Muscle of leg (tissue), 11 donors: ENCODE measurements around the gene SPTBN2. TPM values are rescaled to one million over a fixed set of nuclear protein-coding genes. Genes with fewer than 3 reads are reported as not detected.
"Not testable (repeated sequence)": the region's sequence is repeated elsewhere in the genome, so short reads cannot be mapped to it uniquely, and the experiment has no call there.

Experiments
- DNase-seq: peaks from one replicate; pipeline ENCODE4 v3.0.0; 2013
- H3K27ac ChIP-seq: one replicate; pipeline ENCODE4 v1.5.1; 2013; ENCODE audit warnings: mild to moderate bottlenecking, low read length, control low read depth
- H3K27me3 ChIP-seq: one replicate; pipeline ENCODE4 v1.6.1; 2013; ENCODE audit warnings: low read length; ENCODE audit not compliant: control insufficient read depth, insufficient read depth
- H3K36me3 ChIP-seq: one replicate; pipeline ENCODE4 v1.6.1; 2013; ENCODE audit warnings: low read length; ENCODE audit not compliant: control insufficient read depth, insufficient read depth
- H3K4me1 ChIP-seq: one replicate; pipeline ENCODE4 v1.6.1; 2013; ENCODE audit warnings: low read length; ENCODE audit not compliant: control insufficient read depth, insufficient read depth
- H3K4me3 ChIP-seq: one replicate; pipeline ENCODE4 v1.5.1; 2013; ENCODE audit warnings: low read length, control low read depth
- H3K9me3 ChIP-seq: replicated peaks from 2 replicates; pipeline ENCODE4 v1.6.1; 2013; ENCODE audit warnings: low read depth, low read length; ENCODE audit not compliant: control insufficient read depth
- WGBS: methylation state at CpG from one replicate; pipeline ENCODE4 v1.1.5; 2013; ENCODE audit warnings: missing lambda C conversion rate; ENCODE audit not compliant: insufficient coverage; 5-methylcytosine and 5-hydroxymethylcytosine counted together
- polyA plus RNA-seq, 8 donors: library from polyadenylated mRNA; unstranded; fragments of 120-200 nt; gene quantifications; one replicate each; pipeline versions ENCODE4 v1.2.1 to v1.2.3, GENCODE V29; 2013; ENCODE audit warnings: inconsistent platforms in 1 of 8, low replicate concordance in 1 of 8; ENCODE audit not compliant: insufficient read length in 8 of 8, insufficient read depth in 1 of 8
- total RNA-seq: library from RNA; stranded (reverse); fragments of 120-200 nt; gene quantifications from one replicate; pipeline ENCODE4 v1.2.4, GENCODE V29; 2013

Gene SPTBN2
- total and polyA plus RNA-seq, 9 donors: 8.6 to 19.0 (median 16.2) TPM

DNA sequence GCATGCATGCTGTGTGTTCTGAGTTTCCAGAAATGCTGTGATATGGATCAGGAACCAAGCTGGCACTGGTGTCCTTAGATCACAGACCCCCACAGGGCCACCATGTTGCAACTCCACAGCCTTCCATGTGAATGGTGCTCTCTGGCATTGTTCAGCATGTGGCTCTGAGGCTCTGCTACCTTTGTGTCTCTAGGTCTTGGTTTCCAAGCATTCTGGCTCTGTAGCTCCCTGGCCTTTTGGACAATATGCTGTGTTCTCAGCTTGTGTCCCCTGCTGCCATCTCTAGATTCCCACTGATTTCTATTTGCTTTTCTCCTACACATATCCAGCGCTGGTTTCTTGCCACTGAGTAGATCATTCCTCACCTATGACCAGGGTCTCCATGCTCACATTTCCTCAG, 3.9 kb downstream of the SPTBN2 start:
- Histone ChIP-seq H3K27me3 (peaks cover 52% of the 10 kb centered on the region), H3K4me3 (no peak overlapping the region), H3K9me3 (no peaks in the 10 kb centered on the region)

DNA sequence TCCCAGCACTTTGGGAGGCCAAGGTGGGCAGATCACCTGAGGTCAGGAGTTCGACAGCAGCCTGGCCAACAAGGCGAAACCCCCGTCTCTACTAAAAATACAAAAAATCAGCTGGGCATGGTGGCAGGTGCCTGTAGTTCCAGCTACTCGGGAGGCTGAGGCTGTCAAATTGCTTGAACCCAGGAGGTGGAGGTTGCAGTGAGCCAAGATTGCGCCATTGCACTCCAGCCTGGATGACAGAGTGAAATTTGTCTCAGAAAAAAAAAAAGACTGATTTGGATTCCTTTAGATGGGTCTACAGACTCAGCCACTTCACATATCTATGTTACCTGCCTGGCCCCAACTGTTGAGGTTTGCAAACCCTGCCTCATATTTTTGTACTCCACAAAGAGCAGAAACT, 4.8 kb downstream of the SPTBN2 start:
- not testable (repeated sequence) for H3K9me3 ChIP-seq, H3K36me3 ChIP-seq, H3K4me3 ChIP-seq, DNase-seq, H3K27ac ChIP-seq
- WGBS: 77% methylated on average over 3 of the region's 5 CpGs
- H3K4me1 ChIP-seq: peaks cover 27% of the 10 kb centered on the region
- H3K27me3 ChIP-seq: peaks cover 46% of the 10 kb centered on the region

More for the DNA sequence above, 3.9 kb downstream of the SPTBN2 start:
- WGBS: no CpG with 5 or more reads among the region's 1 CpG
- Histone ChIP-seq H3K4me1 (peaks cover 19% of the 10 kb centered on the region), H3K27ac (no peak overlapping the region), H3K36me3 (no peaks in the 10 kb centered on the region)
- no peak for DNase-seq

DNA sequence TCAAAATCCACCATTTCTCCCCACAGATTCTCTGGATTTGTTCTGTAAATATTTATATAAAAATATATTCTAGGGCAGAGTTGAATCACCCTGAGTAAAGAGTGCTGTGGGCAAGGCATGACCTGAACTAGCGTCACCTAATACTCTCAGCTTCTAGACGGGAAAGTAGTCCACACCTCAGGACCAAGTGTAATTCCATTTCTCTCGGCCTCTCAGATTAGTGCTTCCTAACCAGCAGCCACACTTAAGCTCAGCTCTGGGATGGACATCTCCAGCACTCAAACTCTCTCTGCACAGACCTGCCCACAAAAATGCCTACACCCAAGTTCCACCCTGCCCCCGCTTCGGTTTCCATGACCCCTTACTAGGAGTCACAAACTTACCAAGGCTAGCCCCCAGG, 5.3 kb downstream of the SPTBN2 start:
- Histone ChIP-seq H3K36me3 (no peaks in the 10 kb centered on the region), H3K9me3 (no peaks in the 10 kb centered on the region), H3K27me3 (peaks cover 41% of the 10 kb centered on the region), H3K27ac (no peak overlapping the region), H3K4me3 (no peak overlapping the region), H3K4me1 (peaks cover 31% of the 10 kb centered on the region)
- WGBS: 82% methylated on average over 3 of the region's 5 CpGs
- DNase-seq: no peak

DNA sequence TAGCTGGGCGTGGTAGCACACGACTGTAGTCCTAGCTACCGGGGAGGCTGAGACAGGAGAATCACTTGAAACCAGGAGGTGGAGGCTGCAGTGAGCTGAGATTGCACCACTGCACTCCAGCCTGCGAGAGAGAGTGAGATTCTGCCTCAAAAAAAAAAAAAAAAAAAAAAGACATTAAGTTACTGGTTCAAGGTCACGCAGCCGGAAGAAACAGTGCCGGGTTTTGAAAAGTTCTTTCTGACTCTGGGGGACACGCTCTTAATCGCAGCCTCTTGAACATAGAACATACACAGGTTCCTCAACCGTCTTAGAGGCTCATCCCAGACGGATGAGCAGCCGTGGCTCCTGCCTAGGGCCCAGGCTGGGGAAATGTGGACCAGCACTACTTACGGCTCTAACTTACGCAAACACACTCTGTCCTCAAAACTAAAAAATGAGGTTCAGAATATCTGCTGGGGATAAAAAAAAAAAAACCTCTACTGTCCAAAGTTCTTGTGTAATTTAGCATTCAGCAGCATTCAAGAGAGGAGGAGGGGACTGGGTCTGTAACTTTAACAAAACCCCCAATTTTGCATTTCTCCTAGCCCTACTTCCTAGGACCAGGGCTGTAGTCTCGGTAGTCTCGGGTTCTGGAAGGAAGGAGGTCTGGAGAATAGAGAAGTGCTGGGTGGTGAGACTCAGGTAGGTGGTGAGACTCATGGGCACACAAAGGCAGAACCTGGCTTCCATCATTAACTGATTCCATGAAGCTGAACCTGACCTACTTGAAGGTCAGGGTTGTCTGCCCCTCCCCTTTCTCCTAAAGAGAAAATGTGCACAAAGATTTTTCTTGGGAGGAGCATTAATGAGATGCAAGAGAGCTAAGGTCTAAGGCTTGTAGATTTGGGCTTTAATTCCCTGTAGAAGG, 6.0 kb downstream of the SPTBN2 start:
- peaks cover 35% of the 10 kb centered on the region for H3K4me1 ChIP-seq
- 88% methylated on average over 5 of the region's 16 CpGs for WGBS
- no peak overlapping the region for H3K27ac ChIP-seq
- no peaks in the 10 kb centered on the region for H3K36me3 ChIP-seq
- DNase-seq: no peak
- no peaks in the 10 kb centered on the region for H3K9me3 ChIP-seq
- peaks cover 37% of the 10 kb centered on the region for H3K27me3 ChIP-seq
- no peak overlapping the region for H3K4me3 ChIP-seq

DNA sequence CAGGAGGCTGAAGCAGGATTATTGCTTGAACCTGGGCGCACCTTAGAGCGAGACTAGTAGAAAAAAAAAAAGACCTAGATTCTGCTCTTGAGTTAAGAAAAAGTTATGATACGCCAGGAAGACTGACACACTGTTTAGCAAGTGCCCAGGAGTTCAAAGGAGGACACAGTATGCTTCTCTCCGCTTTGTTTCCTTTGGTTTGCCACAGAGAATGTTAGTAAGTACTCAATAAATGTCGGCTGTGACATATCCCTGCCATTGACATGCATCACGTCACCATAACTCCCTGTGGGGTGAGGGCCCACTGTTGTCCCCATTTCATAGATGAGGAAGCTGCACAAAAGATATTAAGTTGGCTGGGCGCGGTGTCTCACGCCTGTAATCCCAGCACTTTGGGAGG, 7.1 kb downstream of the SPTBN2 start:
- WGBS: 92% methylated on average over 6 of the region's 9 CpGs
- H3K9me3 ChIP-seq: no peaks in the 10 kb centered on the region
- H3K4me3 ChIP-seq: no peak overlapping the region
- no peak for DNase-seq
- H3K27ac ChIP-seq: no peak overlapping the region
- H3K27me3 ChIP-seq: peaks cover 31% of the 10 kb centered on the region
- no peaks in the 10 kb centered on the region for H3K36me3 ChIP-seq
- H3K4me1 ChIP-seq: peaks cover 36% of the 10 kb centered on the region

DNA sequence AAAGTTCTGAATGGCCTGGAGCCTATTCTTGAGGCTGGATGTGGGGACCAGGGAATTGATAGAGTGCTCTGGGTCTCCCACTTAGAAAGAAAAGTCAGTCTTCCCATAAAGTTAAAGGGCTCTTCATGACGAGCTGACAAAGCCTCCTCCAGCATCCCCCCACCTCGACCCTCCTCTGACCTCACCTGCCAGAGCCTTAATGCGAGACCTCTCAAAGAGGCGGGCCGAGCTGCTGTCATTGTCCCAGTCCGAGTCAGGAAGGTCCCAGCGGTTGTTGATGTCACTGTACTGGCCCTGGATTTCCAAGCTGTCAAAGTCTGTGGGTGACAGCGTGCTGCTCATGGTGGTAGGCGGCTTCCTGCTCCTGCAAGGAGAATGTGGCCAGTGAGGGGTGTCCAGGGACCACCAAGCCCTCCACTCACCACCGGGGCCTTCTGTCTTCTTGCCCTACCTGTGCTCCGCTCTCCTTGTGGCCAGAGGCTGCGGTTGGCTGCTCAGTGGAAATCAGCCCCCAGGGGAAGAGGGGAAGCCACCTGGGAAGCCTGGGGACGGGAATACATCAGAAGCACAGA, 8.0 kb downstream of the SPTBN2 start:
- WGBS: 81% methylated on average over 7 of the region's 13 CpGs
- Histone ChIP-seq H3K36me3 (no peaks in the 10 kb centered on the region), H3K9me3 (no peaks in the 10 kb centered on the region), H3K27me3 (peaks cover 21% of the 10 kb centered on the region), H3K27ac (no peak overlapping the region), H3K4me1 (peaks cover 34% of the 10 kb centered on the region), H3K4me3 (no peak overlapping the region)
- no peak for DNase-seq

DNA sequence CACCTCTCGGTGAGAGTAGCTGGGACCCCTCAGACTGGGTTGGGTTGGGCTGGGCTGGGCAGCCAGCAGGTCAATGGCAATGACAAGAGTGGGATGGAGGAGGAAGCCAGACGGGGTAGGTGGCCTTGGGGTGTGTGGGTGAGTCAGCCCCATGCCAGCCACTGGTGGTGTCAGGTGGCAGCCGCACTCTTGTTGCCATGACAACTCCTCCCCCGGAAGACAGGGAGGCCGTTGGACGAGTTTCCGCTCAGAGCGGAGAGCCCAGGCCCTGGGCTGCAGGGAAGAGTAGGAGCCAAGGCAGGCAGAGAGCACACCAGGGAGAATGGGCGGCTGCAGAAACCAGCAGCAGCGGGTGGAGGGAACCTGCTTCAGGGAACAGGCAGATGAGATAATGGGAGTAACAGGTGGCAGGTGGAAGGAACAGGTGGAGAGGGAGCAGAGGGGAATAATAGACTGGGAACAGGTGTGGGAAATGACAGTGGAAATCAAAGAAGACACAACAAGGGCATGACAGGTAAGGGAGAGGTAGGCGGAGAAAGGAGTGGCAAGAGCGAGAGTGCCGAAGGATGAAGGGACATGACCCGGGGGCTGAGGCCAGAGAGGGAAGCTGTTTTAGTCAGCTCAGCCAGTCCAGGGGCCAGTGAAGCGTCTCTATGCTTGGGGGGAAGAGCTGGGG, 8.7 kb downstream of the SPTBN2 start:
- Histone ChIP-seq H3K4me3 (no peak overlapping the region), H3K9me3 (no peaks in the 10 kb centered on the region), H3K4me1 (peaks cover 38% of the 10 kb centered on the region), H3K27ac (no peak overlapping the region), H3K27me3 (peaks cover 15% of the 10 kb centered on the region), H3K36me3 (no peaks in the 10 kb centered on the region)
- no peak for DNase-seq
- 28% methylated on average over 14 of the region's 15 CpGs for WGBS

DNA sequence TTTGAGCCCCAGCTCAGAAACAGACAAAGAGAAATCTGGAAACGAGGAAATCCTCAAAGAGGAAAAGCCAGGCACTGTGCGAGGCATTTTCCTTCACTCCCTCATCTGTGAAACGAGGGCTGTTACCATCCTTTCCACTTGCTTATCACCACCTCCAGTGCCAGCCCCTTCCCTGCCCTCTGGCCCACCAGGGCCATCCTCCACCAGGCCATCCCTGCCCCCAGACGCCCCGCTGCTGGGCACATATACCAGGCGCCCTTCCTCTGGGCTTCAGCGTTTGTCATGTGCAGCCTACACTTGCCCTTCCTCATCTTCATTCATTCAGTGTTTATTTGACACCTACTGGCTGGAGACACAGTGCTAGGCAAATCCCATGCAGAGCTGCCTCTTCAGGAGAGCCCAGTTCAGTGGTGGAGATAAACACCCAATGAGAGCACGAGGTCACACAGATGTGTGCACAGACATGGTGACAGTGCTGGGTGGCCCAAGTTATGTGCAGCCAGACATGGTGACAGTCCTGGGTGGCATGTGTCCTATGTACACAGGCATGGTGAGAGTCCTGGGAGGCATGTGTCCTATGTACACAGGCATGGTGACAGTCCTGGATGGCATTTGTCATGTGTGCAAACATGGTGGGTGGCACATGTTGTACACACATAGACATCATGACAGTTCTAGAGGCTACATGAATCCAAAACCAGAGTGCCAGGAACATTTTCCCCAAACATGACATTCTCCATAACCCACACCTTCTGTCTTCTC, 9.7 kb downstream of the SPTBN2 start:
- Histone ChIP-seq H3K4me1 (peaks cover 38% of the 10 kb centered on the region), H3K27ac (peak overlapping the region; percentile 62), H3K36me3 (no peaks in the 10 kb centered on the region), H3K4me3 (no peak overlapping the region), H3K9me3 (no peaks in the 10 kb centered on the region), H3K27me3 (peaks cover 5% of the 10 kb centered on the region)
- 73% methylated on average over 8 of the region's 8 CpGs for WGBS
- DNase-seq: no peak

DNA sequence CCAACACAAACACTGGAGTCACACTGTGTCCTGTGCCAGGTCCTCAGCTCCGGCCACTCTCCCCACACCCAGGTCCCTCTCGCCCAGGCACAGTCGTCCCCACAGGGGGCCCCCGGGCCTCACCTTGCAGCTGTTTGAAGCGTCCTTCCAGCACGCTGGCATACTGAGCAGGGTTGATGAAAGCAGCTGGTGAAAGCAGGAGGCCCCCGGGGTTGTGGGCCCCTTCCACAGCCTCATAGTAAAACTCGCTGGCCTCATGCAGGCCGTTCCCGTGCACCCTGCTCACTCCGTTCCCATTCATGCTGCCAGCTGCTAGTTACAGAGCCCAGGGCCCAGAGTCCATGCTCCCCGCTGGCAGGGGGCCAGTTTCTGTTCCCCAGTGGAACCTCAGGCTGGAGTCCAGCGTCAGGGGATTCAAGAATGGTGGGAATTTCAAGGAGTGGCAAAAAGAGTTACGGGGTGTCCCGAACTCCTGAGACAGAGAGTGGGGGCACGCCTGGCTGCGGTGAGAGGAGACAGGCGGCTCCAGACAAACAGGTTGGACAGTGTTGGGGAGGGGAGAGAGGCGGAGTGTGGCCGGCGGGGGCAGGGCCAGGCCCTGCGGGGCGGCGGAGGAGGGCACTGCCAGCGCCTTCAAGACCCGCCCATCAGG, 10.6 kb downstream of the SPTBN2 start:
- 47% methylated on average over 22 of the region's 26 CpGs for WGBS
- peaks cover 8% of the 10 kb centered on the region for H3K36me3 ChIP-seq
- peak overlapping the region; percentile 81 for H3K27ac ChIP-seq
- H3K4me1 ChIP-seq: peaks cover 38% of the 10 kb centered on the region
- peak overlapping the region; percentile 24 for H3K4me3 ChIP-seq
- no peaks in the 10 kb centered on the region for H3K9me3 ChIP-seq
- peak; percentile 60 for DNase-seq
- no peaks in the 10 kb centered on the region for H3K27me3 ChIP-seq
